ENCODE results near the gene ZSCAN12.

The ZSCAN12 gene

GRCh38 chr6:28399350-28400121, at the start of gene ZSCAN12:
Gene ZSCAN12 (minus strand): TSS chr6:28399747. CDS start chr6:28398405, 1,342 bp downstream.
- TF ChIP-seq YY1 (IDR thresholded peaks at IDR 0.05; ENCODE audit: low read depth) (no peak), NFIC (IDR thresholded peaks at IDR 0.05) (no peak), ZBTB7A (IDR thresholded peaks at IDR 0.05; ENCODE audit: low read depth) (no peak), EP300 (IDR thresholded peaks at IDR 0.05; ENCODE audit: borderline replicate concordance) (no peak), CEBPB (IDR thresholded peaks at IDR 0.05) (no peak), FOXM1 (IDR thresholded peaks at IDR 0.05; ENCODE audit: borderline replicate concordance, low read depth) (no peak), EGR1 (IDR thresholded peaks at IDR 0.05) (no peak)

GRCh38 chr6:28449056-28449455, 49.5 kb upstream of the ZSCAN12 start:
- TF ChIP-seq RAD21 (IDR thresholded peaks at IDR 0.05; ENCODE audit: low read depth) (no peak), YY1 (IDR thresholded peaks at IDR 0.05; ENCODE audit: low read depth) (no peak), EGR1 (IDR thresholded peaks at IDR 0.05) (no peak), TAF1 (IDR thresholded peaks at IDR 0.05; ENCODE audit: low read depth) (no peak), FOXM1 (IDR thresholded peaks at IDR 0.05; ENCODE audit: borderline replicate concordance, low read depth) (no peak)
- TF ChIP-seq, protein P1, sequence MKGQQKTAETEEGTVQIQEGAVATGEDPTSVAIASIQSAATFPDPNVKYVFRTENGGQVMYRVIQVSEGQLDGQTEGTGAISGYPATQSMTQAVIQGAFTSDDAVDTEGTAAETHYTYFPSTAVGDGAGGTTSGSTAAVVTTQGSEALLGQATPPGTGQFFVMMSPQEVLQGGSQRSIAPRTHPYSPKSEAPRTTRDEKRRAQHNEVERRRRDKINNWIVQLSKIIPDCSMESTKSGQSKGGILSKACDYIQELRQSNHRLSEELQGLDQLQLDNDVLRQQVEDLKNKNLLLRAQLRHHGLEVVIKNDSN (IDR thresholded peaks at IDR 0.05): no peak
- TF ChIP-seq, protein P2, sequence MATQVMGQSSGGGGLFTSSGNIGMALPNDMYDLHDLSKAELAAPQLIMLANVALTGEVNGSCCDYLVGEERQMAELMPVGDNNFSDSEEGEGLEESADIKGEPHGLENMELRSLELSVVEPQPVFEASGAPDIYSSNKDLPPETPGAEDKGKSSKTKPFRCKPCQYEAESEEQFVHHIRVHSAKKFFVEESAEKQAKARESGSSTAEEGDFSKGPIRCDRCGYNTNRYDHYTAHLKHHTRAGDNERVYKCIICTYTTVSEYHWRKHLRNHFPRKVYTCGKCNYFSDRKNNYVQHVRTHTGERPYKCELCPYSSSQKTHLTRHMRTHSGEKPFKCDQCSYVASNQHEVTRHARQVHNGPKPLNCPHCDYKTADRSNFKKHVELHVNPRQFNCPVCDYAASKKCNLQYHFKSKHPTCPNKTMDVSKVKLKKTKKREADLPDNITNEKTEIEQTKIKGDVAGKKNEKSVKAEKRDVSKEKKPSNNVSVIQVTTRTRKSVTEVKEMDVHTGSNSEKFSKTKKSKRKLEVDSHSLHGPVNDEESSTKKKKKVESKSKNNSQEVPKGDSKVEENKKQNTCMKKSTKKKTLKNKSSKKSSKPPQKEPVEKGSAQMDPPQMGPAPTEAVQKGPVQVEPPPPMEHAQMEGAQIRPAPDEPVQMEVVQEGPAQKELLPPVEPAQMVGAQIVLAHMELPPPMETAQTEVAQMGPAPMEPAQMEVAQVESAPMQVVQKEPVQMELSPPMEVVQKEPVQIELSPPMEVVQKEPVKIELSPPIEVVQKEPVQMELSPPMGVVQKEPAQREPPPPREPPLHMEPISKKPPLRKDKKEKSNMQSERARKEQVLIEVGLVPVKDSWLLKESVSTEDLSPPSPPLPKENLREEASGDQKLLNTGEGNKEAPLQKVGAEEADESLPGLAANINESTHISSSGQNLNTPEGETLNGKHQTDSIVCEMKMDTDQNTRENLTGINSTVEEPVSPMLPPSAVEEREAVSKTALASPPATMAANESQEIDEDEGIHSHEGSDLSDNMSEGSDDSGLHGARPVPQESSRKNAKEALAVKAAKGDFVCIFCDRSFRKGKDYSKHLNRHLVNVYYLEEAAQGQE (IDR thresholded peaks at IDR 0.05; ENCODE audit: low read depth): no peak

- TF ChIP-seq EGR1 (IDR thresholded peaks at IDR 0.05) (no peak), ZBTB7A (IDR thresholded peaks at IDR 0.05; ENCODE audit: low read depth) (0 out of 2 replicates have a peak, but pooled peaks have one; percentile 32)
Measured at GRCh38 chr6:28446818-28447511, 47.4 kb upstream of the ZSCAN12 start.

DNA sequence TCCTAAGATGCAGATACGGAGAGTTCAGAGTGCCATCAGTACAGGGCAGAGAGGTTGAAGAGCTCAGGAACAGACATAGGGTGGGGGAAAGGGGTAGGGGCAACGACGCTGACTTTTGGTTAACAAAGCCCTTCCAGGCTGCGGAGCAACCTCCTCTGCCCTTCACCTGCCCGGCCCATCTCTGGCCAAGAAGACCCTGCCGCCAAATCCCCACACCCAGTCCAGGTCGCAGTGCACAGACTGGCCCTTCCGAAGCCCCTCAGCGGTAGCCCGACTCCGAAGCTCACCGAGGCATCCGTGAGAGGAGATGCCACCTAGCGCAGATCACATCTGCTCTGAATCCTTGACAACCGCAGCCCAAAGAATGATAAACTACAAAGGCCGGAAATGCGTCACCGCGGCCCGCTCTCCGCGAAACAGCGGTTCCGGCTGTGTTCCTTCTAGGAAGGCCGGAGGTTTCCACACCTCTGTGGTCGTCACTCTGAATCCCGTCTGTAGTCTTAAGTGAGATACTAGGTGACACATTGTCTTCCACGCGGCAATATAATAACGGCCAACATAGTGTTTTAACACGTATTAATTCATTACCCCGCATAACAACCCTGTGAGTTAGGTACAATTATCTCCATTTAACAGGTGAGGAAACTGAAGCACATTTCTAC, 43.7 kb upstream of the ZSCAN12 start, which contains the start of gene ZSCAN23:
ZSCAN23 (minus strand) TSS at position 380 of the 662 bp plus-strand sequence. CDS start 7,225 bp downstream, outside the sequence.
- TF ChIP-seq EP300 (IDR thresholded peaks at IDR 0.05; ENCODE audit: borderline replicate concordance) (no peak), TEAD4 (IDR thresholded peaks at IDR 0.05) (no peak), TAF1 (IDR thresholded peaks at IDR 0.05; ENCODE audit: low read depth) (peak; percentile 43; the same call in 1 of the 2 replicates), MAX (IDR thresholded peaks at IDR 0.05) (peak; percentile 31; the same call in 1 of the 2 replicates), TCF12 (IDR thresholded peaks at IDR 0.05; ENCODE audit: low read depth) (no peak)

- no peak for TF ChIP-seq ZBTB7A (IDR thresholded peaks at IDR 0.05; ENCODE audit: low read depth)
Measured at GRCh38 chr6:28442586-28442985, 43.0 kb upstream of the ZSCAN12 start.

GRCh38 chr6:28436404-28436803, 36.9 kb upstream of the ZSCAN12 start:
- TF ChIP-seq FOXM1 (IDR thresholded peaks at IDR 0.05; ENCODE audit: borderline replicate concordance, low read depth) (no peak), RAD21 (IDR thresholded peaks at IDR 0.05; ENCODE audit: low read depth) (no peak), CEBPB (IDR thresholded peaks at IDR 0.05) (no peak), MAX (IDR thresholded peaks at IDR 0.05) (no peak), YY1 (IDR thresholded peaks at IDR 0.05; ENCODE audit: low read depth) (no peak), NFIC (IDR thresholded peaks at IDR 0.05) (no peak), TAF1 (IDR thresholded peaks at IDR 0.05; ENCODE audit: low read depth) (no peak), TEAD4 (IDR thresholded peaks at IDR 0.05) (no peak), ZBTB7A (IDR thresholded peaks at IDR 0.05; ENCODE audit: low read depth) (no peak)
- TF ChIP-seq, protein P1 (IDR thresholded peaks at IDR 0.05): no peak
- TF ChIP-seq, protein P2 (IDR thresholded peaks at IDR 0.05; ENCODE audit: low read depth): no peak

Measured in Ishikawa (cell line).